Activated naive CD4-positive, alpha-beta T cell (primary cell): ENCODE data around the gene ZNF385D.

Experiments
- DNase-seq, 4 experiments: peaks; one replicate each; lab custom pipeline; 2025; lab: John Stamatoyannopoulos, UW

The ZNF385D gene

GRCh38 chr3:21750080-21750696 lies 822 bp downstream of the ZNF385D start:
- no peak for DNase-seq

- DNase-seq: no peak
Observed at GRCh38 chr3:21747966-21748555, 2.9 kb downstream of the ZNF385D start.

- no peak for DNase-seq
Observed at GRCh38 chr3:21747376-21747775, 3.6 kb downstream of the ZNF385D start.

GRCh38 chr3:21745966-21746365 lies 5.0 kb downstream of the ZNF385D start:
- DNase-seq: no peak

- no peak for DNase-seq
Observed at GRCh38 chr3:21744793-21745192, 6.2 kb downstream of the ZNF385D start.

- no peak for DNase-seq
Observed at GRCh38 chr3:21738935-21739702, 11.9 kb downstream of the ZNF385D start.

GRCh38 chr3:21738283-21738682 lies 12.7 kb downstream of the ZNF385D start:
- DNase-seq: no peak

GRCh38 chr3:21734746-21735145 lies 16.3 kb downstream of the ZNF385D start:
- no peak for DNase-seq

GRCh38 chr3:21729888-21730459 lies 21.0 kb downstream of the ZNF385D start:
- no peak for DNase-seq

- no peak for DNase-seq
Observed at GRCh38 chr3:21729331-21729730, 21.7 kb downstream of the ZNF385D start.

GRCh38 chr3:21722768-21723167 lies 28.2 kb downstream of the ZNF385D start:
- no peak for DNase-seq

GRCh38 chr3:21722301-21722700 lies 28.7 kb downstream of the ZNF385D start:
- DNase-seq: no peak

- DNase-seq: no peak
Observed at GRCh38 chr3:21718943-21719591, 31.9 kb downstream of the ZNF385D start.

GRCh38 chr3:21718161-21718765 lies 32.7 kb downstream of the ZNF385D start:
- no peak for DNase-seq

GRCh38 chr3:21715662-21716061 lies 35.3 kb downstream of the ZNF385D start:
- no peak for DNase-seq

GRCh38 chr3:21705769-21706168 lies 45.2 kb downstream of the ZNF385D start:
- no peak for DNase-seq

GRCh38 chr3:21704796-21705195 lies 46.2 kb downstream of the ZNF385D start:
- DNase-seq: no peak

- no peak for DNase-seq
Observed at GRCh38 chr3:21703291-21703690, 47.7 kb downstream of the ZNF385D start.

GRCh38 chr3:21697707-21698106 lies 53.3 kb downstream of the ZNF385D start:
- DNase-seq: no peak

- no peak for DNase-seq
Observed at GRCh38 chr3:21694506-21694905, 56.5 kb downstream of the ZNF385D start.

GRCh38 chr3:21691036-21691435 lies 60.0 kb downstream of the ZNF385D start:
- no peak for DNase-seq

- DNase-seq: no peak
Observed at GRCh38 chr3:21682206-21682605, 68.8 kb downstream of the ZNF385D start.
